GM21619 (cell line): Measurements from ENCODE around the gene NECAP2.
"Not testable (repeated sequence)": the region's sequence is repeated elsewhere in the genome, so short reads cannot be mapped to it uniquely, and the experiment has no call there.

ENCODE experiments used
- ATAC-seq: cut with Tn5 transposase; IDR thresholded peaks from one replicate; pipeline ENCODE4 v1.9.1; 2021; ENCODE audit not compliant: unreplicated experiment

The NECAP2 gene

DNA sequence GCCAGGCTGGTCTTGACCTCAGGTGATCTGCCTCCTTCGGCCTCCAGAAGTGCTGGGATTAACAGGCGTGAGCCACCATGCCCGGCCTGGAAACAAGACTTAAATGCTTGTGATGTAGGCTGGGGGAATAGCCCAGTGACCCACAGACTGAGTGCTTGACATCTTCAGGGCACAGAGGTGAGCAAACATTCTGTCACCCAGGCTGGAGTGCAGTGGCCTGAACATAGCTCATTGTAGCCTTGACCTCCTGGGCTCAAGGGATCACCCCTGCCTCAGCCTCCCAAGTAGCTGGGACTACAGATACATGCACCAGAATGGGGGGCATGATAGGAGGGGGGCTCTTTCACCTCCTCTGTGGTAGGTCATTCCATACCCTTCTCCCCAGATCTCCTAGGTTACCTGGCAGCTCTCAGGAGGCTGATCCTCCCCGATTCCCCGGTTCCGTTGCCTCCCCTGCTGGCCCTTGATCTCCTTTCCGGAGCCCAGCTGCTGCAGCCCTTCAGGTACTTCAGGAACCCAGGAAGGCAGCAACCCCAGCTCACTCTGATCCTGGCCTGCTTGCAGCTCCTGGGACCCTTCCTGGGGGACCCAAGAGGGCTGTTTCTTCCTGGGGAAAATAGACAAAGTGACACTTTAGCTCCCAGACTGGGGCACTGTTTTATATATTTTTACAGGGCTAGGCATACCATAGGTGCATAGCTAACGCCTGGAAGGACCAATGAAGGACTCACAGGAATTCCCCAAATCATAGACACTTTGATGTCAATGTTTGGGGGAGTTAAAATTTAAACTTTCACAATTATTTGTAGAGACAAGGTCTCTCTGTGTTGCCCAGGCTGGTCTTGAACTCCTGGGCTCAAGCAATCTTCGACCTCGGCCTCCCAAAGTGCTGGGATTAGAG is 15.1 kb upstream of the NECAP2 start:
- no peak for ATAC-seq

DNA sequence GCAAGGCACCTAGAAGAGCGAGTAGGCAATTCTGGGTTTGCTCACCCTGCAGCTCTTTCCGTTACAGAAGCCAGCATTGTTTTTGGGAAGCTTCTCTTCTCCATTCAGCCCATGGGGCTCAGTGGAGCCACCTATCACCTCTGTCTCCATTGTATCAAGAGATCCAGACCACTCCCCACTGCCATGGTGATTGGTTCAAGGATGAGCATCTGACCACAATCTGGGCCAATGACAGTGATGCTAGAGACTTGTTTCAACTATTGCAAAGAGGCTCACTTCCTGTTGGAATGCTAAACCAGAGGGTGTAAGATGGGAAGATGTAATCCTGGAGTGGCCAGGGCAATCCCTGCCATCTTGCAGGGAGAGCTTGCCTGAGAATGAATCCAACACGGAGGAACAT is 9.9 kb upstream of the NECAP2 start:
- ATAC-seq, result no peak

- no peak for ATAC-seq
Observed at GRCh38 chr1:16433030-16433429, 7.5 kb upstream of the NECAP2 start.

- no peak for ATAC-seq
Observed at GRCh38 chr1:16434007-16434406, 6.5 kb upstream of the NECAP2 start.

DNA sequence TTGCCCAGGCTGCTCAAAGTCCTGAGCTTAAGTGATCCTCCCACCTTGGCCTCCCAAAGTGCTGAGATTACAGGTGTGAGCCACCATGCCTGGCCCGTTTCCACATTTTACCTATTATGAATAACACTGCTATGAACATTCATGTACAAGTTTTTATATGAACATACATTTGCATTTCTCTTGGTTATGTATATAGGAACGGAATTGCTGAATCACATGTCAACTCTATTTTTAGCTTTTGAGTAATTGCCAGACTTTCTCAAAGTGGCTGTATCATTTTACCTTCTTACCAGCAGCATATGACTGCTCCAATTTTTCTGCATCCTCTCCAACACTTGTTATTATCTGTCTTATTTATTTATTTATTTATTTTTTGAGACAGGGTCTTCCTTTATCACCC is 6.0 kb upstream of the NECAP2 start:
- ATAC-seq, result no peak

DNA sequence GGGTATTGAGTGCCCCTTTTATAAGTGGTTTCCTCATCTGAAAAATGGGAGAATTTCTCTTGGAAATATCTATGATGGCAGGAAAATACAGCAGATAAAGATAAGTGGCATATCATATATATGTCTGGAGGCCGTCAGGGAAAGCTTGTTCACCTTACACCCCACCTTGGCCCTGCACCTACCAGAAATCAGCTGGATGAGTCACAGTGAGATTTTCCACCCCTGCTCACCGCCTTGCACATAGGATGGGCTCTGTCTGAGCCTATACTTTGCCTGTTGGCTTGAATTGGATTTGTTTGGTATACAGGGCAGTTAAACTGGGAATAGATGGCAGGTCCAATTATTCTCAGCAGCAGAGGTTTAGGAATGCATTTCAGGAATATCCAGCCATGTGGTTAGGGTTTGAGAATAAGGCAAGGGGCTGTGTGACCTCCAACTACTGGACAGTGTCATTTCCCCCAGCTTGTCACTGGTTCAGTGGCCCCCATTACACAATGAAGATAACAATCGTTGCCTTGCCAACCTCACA is 3.5 kb upstream of the NECAP2 start, which contains the start of gene SPATA21:
SPATA21 (minus strand) TSS at position 479 of the 529 bp plus-strand sequence. CDS start 6,053 bp downstream, outside the sequence.
- ATAC-seq, result no peak

GRCh38 chr1:16438516-16438915 is 2.0 kb upstream of the NECAP2 start:
- no peak for ATAC-seq

DNA sequence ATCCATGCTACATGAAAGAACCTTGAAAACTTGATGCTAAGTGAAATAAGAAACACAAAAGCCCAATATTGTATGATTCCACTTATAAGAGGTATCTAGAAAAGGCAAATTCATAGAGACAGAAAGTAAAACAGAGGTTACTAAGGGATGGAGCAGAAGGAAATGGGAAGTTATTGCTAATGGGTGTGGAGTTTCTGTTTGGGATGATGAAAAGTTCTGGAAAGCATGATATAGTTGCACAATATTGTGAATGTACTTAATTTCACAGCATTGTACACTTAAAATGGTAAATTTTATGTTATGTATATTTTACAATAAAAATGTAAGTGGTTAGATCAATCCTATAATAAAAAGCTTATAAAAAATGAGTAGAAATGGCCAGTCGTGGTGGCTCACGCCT is 1.6 kb upstream of the NECAP2 start:
- no peak for ATAC-seq

GRCh38 chr1:16440131-16440469 is 424 bp upstream of the NECAP2 start:
- ATAC-seq, result no peak

DNA sequence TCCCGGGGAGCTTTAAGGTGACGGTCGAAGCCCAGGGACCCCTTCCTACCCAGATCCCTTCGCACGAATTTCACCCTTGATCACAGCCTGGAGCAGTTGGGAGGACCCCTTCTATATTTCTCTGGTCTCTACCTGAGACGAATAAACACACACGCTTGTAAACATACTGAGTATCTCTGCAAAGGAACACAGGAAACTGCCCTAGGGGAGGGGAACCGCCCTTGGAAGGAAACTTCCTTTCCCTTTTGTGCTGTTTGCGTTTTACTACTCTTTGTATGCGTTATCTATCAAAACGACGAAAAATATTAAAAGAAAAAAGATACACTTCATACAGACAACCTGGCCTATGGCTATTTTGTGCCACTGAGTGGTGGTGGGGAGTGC is 750 bp downstream of the NECAP2 start:
- ATAC-seq, result no peak

- no peak for ATAC-seq
Observed at GRCh38 chr1:16442265-16442664, 1.7 kb downstream of the NECAP2 start.

DNA sequence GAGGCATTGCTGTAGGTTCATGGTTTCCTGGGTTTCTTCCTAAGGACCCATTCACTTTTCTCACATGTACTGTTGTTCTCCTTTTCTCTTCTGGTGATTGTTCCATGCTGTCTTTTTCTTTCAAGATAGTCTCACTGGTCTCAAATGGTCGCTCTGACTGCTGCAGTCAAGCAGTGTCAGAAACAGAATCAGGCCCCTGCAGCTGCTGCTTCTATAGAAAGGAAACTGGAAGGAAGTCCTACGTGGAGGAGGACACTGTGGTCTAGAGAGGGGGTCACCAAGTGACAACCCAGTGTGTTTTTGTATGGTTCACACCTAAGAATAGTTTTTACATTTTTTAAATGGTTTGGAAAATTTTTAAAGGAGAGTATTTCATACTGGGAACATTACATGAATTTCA is 2.4 kb downstream of the NECAP2 start:
- ATAC-seq, result no peak

DNA sequence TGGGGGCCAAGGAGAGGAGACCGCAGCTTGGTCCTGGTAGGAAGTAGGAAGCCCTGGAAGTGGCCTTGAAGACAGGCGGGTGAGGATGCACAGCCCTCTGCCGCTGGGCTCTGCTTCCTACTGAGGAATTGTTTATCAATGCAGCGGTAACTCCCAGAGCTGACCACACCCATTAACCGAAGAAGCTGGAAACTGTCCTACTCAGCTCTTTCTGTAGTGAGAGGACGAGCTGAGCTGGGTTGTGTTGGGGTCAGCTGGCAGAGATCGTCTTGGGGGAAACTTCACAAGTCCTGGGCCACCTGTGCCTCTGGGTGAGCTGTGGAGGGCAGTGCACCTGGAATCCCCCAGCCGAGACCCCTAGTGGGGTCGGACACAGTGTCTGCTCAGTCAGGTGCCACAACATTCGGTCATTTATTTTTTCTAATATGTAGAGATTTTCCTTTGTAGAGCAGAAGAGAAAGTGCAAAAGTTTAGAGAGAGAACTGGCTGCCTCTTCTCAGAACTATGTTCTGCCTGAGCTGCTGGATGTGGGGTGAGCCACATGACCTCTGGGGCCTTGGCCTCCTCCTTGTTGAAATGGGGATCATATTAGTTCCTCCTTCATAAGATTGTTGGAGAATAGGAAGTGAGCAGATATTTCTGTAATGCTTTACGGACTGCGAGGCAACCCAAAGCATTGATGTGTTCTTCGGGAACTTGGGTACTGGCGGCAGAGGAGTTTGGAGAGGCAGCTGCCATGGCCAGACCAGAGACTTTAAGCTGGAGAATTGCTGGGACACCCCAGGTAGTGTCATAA is 3.6 kb downstream of the NECAP2 start:
- ATAC-seq, result no peak

DNA sequence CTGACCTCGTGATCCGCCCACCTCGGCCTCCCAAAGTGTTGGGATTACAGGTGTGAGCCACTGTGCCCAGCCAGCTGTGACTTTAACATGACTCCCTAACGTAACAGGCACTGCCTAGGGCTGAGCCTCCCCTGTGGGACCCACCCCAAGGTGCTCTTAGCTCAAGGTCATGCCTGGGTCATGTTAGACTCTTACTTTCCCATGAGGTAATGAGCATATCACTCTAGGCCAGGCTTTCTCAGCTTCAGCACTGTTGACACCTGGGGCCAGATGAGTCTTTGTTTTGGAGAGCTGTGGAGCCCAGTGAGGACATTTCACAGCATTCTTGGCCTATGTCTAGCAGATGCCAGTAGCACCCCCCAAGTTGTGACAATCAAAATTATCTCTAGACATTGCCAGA is 4.5 kb downstream of the NECAP2 start:
- no peak for ATAC-seq

- ATAC-seq, result no peak
Observed at GRCh38 chr1:16446116-16446515, 5.6 kb downstream of the NECAP2 start.

- ATAC-seq, result no peak
Observed at GRCh38 chr1:16447641-16448040, 7.1 kb downstream of the NECAP2 start.

- no peak for ATAC-seq
Observed at GRCh38 chr1:16449065-16449464, 8.5 kb downstream of the NECAP2 start.

GRCh38 chr1:16449666-16450065 is 9.1 kb downstream of the NECAP2 start:
- ATAC-seq, result no peak

- no peak for ATAC-seq
Observed at GRCh38 chr1:16450863-16451481, 10.4 kb downstream of the NECAP2 start.

GRCh38 chr1:16451841-16452528 is 11.5 kb downstream of the NECAP2 start:
- ATAC-seq, result no peak

GRCh38 chr1:16454909-16455308 is 14.4 kb downstream of the NECAP2 start:
- ATAC-seq, result not testable (repeated sequence)
